Inferior parietal cortex (tissue), 1 donor: ENCODE results near the gene ATXN7L2.
A peak's percentile ranks its signal among the peaks of the same experiment; 100 is the strongest.

Source experiments
- DNase-seq: peaks from one replicate; pipeline ENCODE4 v3.0.0-alpha.2; 2016; ENCODE audit errors: extremely low spot score

Gene ATXN7L2

GRCh38 chr1:109475261-109475660 lies 8.4 kb upstream of the ATXN7L2 start:
- no peak for DNase-seq

- no peak for DNase-seq
Measured at GRCh38 chr1:109476825-109477224, 6.9 kb upstream of the ATXN7L2 start.

GRCh38 chr1:109477821-109478220 lies 5.9 kb upstream of the ATXN7L2 start:
- DNase-seq = no peak

- no peak for DNase-seq
Measured at GRCh38 chr1:109478806-109479205, 4.9 kb upstream of the ATXN7L2 start.

GRCh38 chr1:109479311-109479710 lies 4.4 kb upstream of the ATXN7L2 start:
- no peak for DNase-seq

GRCh38 chr1:109479901-109480300 lies 3.8 kb upstream of the ATXN7L2 start:
- DNase-seq = no peak

GRCh38 chr1:109481646-109482045 lies 2.1 kb upstream of the ATXN7L2 start:
- no peak for DNase-seq

GRCh38 chr1:109482242-109482641 lies 1.5 kb upstream of the ATXN7L2 start:
- no peak for DNase-seq

- DNase-seq = no peak
Measured at GRCh38 chr1:109482791-109483671, 674 bp upstream of the ATXN7L2 start.

GRCh38 chr1:109484519-109484975 lies 842 bp downstream of the ATXN7L2 start:
- DNase-seq = no peak

GRCh38 chr1:109485001-109485400 lies 1.3 kb downstream of the ATXN7L2 start:
- DNase-seq = no peak

- DNase-seq = no peak
Measured at GRCh38 chr1:109487261-109487660, 3.6 kb downstream of the ATXN7L2 start.

- no peak for DNase-seq
Measured at GRCh38 chr1:109488201-109488600, 4.5 kb downstream of the ATXN7L2 start.

GRCh38 chr1:109488696-109489095 lies 5.0 kb downstream of the ATXN7L2 start:
- DNase-seq = no peak

- DNase-seq = peak; percentile 88
Measured at GRCh38 chr1:109490029-109490933, 6.6 kb downstream of the ATXN7L2 start.

- no peak for DNase-seq
Measured at GRCh38 chr1:109490934-109491302, 7.2 kb downstream of the ATXN7L2 start.

GRCh38 chr1:109491372-109491771 lies 7.7 kb downstream of the ATXN7L2 start:
- DNase-seq = no peak

- DNase-seq = no peak
Measured at GRCh38 chr1:109492779-109493178, 9.1 kb downstream of the ATXN7L2 start.

GRCh38 chr1:109493227-109493626 lies 9.5 kb downstream of the ATXN7L2 start:
- DNase-seq = no peak

- peak; percentile 89 for DNase-seq
Measured at GRCh38 chr1:109493805-109494539, 10.3 kb downstream of the ATXN7L2 start, which contains the start of gene CYB561D1. TSS of gene CYB561D1 (plus strand) at chr1:109494094. CDS start at chr1:109494140, 46 bp downstream.

- no peak for DNase-seq
Measured at GRCh38 chr1:109495738-109496137, 12.0 kb downstream of the ATXN7L2 start.
